ENCODE results near the gene ANK3. TPM values are rescaled to one million over a fixed set of nuclear protein-coding genes. Genes with fewer than 3 reads are reported as not detected.

The ANK3 gene
- total and polyA plus RNA-seq, 2 experiments from 2014 or later, result 26.2 to 49.0 TPM

- no peak for DNase-seq (ENCODE audit: low spot score)
- Histone ChIP-seq H3K4me1 (ENCODE audit: insufficient read depth) (no peaks in the 10 kb centered on the region), H3K27me3 (no peaks in the 10 kb centered on the region), H3K27ac (no peak overlapping the region), H3K9me2 (replicated peaks; ENCODE audit: insufficient read depth) (no peaks in the 10 kb centered on the region), H3K9me3 (ENCODE audit: low read depth) (no peaks in the 10 kb centered on the region), H3K79me2 (no peaks in the 10 kb centered on the region), H4K20me1 (ENCODE audit: insufficient read depth, poor library complexity, severe bottlenecking) (no peaks in the 10 kb centered on the region), H3K36me3 (replicated peaks; ENCODE audit: insufficient read depth, low read depth) (no peaks in the 10 kb centered on the region), H3K4me2 (no peak overlapping the region), H3K4me3 (no peak overlapping the region), H2AFZ (no peak overlapping the region)
- TF ChIP-seq EZH2phosphoT487 (IDR thresholded peaks at IDR 0.05; ENCODE audit: low read depth, severe bottlenecking, unreplicated experiment) (no peak), EZH2 (IDR thresholded peaks at IDR 0.05; ENCODE audit: borderline replicate concordance) (no peak)
- TF ChIP-seq, protein P1, sequence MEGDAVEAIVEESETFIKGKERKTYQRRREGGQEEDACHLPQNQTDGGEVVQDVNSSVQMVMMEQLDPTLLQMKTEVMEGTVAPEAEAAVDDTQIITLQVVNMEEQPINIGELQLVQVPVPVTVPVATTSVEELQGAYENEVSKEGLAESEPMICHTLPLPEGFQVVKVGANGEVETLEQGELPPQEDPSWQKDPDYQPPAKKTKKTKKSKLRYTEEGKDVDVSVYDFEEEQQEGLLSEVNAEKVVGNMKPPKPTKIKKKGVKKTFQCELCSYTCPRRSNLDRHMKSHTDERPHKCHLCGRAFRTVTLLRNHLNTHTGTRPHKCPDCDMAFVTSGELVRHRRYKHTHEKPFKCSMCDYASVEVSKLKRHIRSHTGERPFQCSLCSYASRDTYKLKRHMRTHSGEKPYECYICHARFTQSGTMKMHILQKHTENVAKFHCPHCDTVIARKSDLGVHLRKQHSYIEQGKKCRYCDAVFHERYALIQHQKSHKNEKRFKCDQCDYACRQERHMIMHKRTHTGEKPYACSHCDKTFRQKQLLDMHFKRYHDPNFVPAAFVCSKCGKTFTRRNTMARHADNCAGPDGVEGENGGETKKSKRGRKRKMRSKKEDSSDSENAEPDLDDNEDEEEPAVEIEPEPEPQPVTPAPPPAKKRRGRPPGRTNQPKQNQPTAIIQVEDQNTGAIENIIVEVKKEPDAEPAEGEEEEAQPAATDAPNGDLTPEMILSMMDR (IDR thresholded peaks at IDR 0.05; ENCODE audit: poor library complexity), result no peak
- 76% methylated on average over 6 of the region's 6 CpGs for WGBS (ENCODE audit: low lambda C conversion rate, missing lambda C conversion rate)
Observed at GRCh38 chr10:60082341-60082740, 307.3 kb downstream of the ANK3 start.

DNA sequence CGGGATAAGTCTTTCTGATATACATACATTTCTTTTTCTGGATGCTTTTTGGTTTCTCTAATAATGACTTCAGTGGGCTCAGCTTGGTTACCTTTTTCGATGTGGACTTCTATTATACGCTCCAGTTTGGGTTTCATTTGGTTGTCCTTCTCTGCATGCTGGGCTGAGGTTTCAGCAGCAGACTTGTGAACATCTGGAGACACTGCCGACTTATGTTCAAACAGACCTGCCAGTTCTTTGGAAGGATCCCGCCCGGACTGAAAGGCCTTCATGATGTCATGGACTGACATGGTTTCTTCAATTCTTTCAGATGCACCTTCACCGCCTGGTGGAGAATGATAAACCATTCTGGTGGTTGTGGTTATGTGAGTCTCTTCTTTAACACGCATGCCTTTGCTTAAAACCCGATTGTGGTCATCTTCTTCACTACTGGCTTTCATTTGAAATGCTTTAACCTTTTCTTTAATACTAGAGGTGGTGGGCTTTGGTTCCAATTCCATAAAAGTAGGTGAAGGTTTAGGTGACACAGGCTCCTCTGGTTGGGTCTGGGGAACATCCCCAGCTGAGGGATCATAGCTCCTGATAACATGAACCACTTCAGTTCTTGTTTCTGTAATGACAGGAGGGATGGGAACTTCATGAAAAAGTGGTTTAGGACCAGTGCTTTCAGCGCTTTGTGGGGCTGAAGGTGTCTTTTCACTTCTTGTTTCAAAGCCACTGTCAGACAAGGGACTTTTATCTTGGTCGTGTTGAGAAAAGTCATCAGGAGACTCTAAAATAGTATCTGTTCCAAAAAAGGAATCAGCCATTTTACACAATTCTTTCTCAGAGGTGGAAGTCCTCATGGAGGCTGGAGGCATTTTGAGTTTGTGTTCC is 315.7 kb downstream of the ANK3 start:
- Histone ChIP-seq H3K79me2 (no peaks in the 10 kb centered on the region), H3K9me2 (replicated peaks; ENCODE audit: insufficient read depth) (no peaks in the 10 kb centered on the region), H3K27ac (no peak overlapping the region), H3K27me3 (no peaks in the 10 kb centered on the region), H3K4me2 (no peak overlapping the region), H3K4me3 (no peak overlapping the region), H3K4me1 (ENCODE audit: insufficient read depth) (no peaks in the 10 kb centered on the region), H2AFZ (no peak overlapping the region), H4K20me1 (ENCODE audit: insufficient read depth, poor library complexity, severe bottlenecking) (no peaks in the 10 kb centered on the region), H3K36me3 (replicated peaks; ENCODE audit: insufficient read depth, low read depth) (no peaks in the 10 kb centered on the region), H3K9me3 (ENCODE audit: low read depth) (no peaks in the 10 kb centered on the region)
- 98% methylated on average over 11 of the region's 11 CpGs for WGBS (ENCODE audit: low lambda C conversion rate, missing lambda C conversion rate)
- TF ChIP-seq, protein P1 (IDR thresholded peaks at IDR 0.05; ENCODE audit: poor library complexity), result no peak
- TF ChIP-seq EZH2phosphoT487 (IDR thresholded peaks at IDR 0.05; ENCODE audit: low read depth, severe bottlenecking, unreplicated experiment), result no peak
- no peak for TF ChIP-seq EZH2 (IDR thresholded peaks at IDR 0.05; ENCODE audit: borderline replicate concordance)
- DNase-seq (ENCODE audit: low spot score), result no peak

- Histone ChIP-seq H3K27me3 (no peaks in the 10 kb centered on the region), H3K9me3 (ENCODE audit: low read depth) (no peaks in the 10 kb centered on the region), H3K9me2 (replicated peaks; ENCODE audit: insufficient read depth) (no peaks in the 10 kb centered on the region), H3K36me3 (replicated peaks; ENCODE audit: insufficient read depth, low read depth) (no peaks in the 10 kb centered on the region), H3K4me3 (no peak overlapping the region), H3K79me2 (no peaks in the 10 kb centered on the region), H3K4me1 (ENCODE audit: insufficient read depth) (no peaks in the 10 kb centered on the region), H3K27ac (no peak overlapping the region), H3K4me2 (no peak overlapping the region), H4K20me1 (ENCODE audit: insufficient read depth, poor library complexity, severe bottlenecking) (no peaks in the 10 kb centered on the region), H2AFZ (no peak overlapping the region)
- TF ChIP-seq EZH2 (IDR thresholded peaks at IDR 0.05; ENCODE audit: borderline replicate concordance), result no peak
- TF ChIP-seq, protein P1 (IDR thresholded peaks at IDR 0.05; ENCODE audit: poor library complexity), result no peak
- no peak for TF ChIP-seq EZH2phosphoT487 (IDR thresholded peaks at IDR 0.05; ENCODE audit: low read depth, severe bottlenecking, unreplicated experiment)
- WGBS (ENCODE audit: low lambda C conversion rate, missing lambda C conversion rate), result 76% methylated on average over 4 of the region's 4 CpGs
- DNase-seq (ENCODE audit: low spot score), result peak; percentile 11
Observed at GRCh38 chr10:60073397-60073780, 316.3 kb downstream of the ANK3 start.
